Chondrocyte (in vitro differentiated cells): ENCODE results near the gene GSK3B. TPM values are rescaled to one million over a fixed set of nuclear protein-coding genes. Genes with fewer than 3 reads are reported as not detected.

Source experiments
- DNase-seq: peaks from one replicate; pipeline ENCODE4 v3.0.0; 2021; ENCODE audit warnings: mixed read lengths, low spot score
- H3K27ac Mint-ChIP-seq: one replicate; pipeline ENCODE4 v1.8.0; 2021; ENCODE audit warnings: mild to moderate bottlenecking, moderate library complexity, mixed read lengths; ENCODE audit not compliant: unreplicated experiment
- H3K27me3 Mint-ChIP-seq: 2 replicates; pipeline ENCODE4 v1.8.0; 2021; ENCODE audit warnings: low read depth, mixed read lengths
- H3K36me3 Mint-ChIP-seq: 2 replicates; pipeline ENCODE4 v1.8.0; 2021; ENCODE audit warnings: low read depth, mixed read lengths
- H3K4me1 Mint-ChIP-seq: 2 replicates; pipeline ENCODE4 v1.8.0; 2021; ENCODE audit warnings: low read depth, mild to moderate bottlenecking, mixed read lengths
- H3K4me3 Mint-ChIP-seq: one replicate; pipeline ENCODE4 v1.8.0; 2021; ENCODE audit warnings: mild to moderate bottlenecking, moderate library complexity, mixed read lengths; ENCODE audit not compliant: unreplicated experiment
- H3K9me3 Mint-ChIP-seq: 2 replicates; pipeline ENCODE4 v1.8.0; 2021; ENCODE audit warnings: low read depth, mixed read lengths
- total RNA-seq: library from RNA; stranded (reverse); gene quantifications from 3 replicates; pipeline ENCODE4 v1.2.1, GENCODE V29; 2021
- TF ChIP-seq, protein P1 (sequence below): fragments of 200-600 bp; sonication (generic); IDR thresholded peaks from 2 replicates; pipeline ENCODE4 v1.5.0; 2021; ENCODE audit warnings: antibody characterized with exemption, mild to moderate bottlenecking, moderate library complexity

Gene GSK3B
- total RNA-seq, 1 donor from 2014 or later: 73.0 TPM

DNA sequence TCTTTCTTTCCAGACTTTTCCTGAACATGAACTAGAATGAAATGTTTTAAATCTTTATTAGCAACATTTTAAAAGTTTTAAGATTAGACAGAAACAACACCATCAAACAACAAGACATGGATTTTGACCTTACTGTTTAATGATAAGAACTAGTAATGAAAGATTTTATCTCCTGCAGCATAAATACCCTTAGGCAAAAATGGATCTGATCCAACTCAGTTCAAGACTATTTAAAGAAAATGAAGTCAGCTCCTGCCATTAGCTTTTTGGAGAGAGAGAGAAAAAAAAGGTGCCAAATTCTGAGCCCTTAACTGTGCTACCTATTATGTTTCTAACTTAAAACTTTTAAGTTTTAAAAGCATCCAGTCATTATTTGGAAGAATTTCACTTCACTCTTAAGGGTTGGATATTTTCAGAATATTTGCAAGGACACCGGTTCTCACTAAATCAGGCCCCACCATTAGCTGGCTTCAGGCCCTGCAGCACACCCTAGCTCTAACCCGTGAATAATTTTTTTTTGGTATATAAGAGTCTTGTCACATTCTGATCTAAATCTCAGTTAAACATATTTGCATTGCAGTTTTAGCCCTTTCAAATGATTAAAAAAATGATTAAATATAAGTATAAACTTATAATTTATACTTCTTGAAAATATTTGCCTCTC is 252.3 kb downstream of the GSK3B start:
- no peak for DNase-seq
- Mint-ChIP-seq H3K27me3 (no peaks in the 10 kb centered on the region), H3K4me3 (no peak overlapping the region), H3K27ac (no peak overlapping the region), H3K9me3 (peaks cover 18% of the 10 kb centered on the region), H3K36me3 (peaks cover 19% of the 10 kb centered on the region), H3K4me1 (peaks cover 21% of the 10 kb centered on the region)
- TF ChIP-seq, protein P1, sequence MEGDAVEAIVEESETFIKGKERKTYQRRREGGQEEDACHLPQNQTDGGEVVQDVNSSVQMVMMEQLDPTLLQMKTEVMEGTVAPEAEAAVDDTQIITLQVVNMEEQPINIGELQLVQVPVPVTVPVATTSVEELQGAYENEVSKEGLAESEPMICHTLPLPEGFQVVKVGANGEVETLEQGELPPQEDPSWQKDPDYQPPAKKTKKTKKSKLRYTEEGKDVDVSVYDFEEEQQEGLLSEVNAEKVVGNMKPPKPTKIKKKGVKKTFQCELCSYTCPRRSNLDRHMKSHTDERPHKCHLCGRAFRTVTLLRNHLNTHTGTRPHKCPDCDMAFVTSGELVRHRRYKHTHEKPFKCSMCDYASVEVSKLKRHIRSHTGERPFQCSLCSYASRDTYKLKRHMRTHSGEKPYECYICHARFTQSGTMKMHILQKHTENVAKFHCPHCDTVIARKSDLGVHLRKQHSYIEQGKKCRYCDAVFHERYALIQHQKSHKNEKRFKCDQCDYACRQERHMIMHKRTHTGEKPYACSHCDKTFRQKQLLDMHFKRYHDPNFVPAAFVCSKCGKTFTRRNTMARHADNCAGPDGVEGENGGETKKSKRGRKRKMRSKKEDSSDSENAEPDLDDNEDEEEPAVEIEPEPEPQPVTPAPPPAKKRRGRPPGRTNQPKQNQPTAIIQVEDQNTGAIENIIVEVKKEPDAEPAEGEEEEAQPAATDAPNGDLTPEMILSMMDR: no peak

DNA sequence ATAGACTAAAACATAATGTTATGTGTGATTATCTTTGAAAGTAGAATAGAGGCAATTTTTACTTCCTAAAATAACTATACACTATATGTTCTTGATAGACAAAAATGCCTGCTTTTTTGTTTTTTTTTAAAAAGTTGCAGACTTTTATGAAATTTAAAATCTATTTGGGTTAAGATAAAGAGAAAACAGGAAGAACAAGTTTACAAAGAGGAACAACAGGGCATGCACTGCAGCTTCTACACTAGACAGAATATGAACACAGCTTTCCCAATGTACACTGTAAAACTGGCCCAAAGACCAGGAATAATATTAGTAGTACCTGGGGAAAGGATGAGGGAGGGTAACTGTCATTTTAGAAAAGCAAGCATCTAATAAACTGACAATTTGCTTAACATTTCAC is 258.7 kb downstream of the GSK3B start:
- no peak overlapping the region for H3K4me3 Mint-ChIP-seq
- H3K9me3 Mint-ChIP-seq: no peaks in the 10 kb centered on the region
- H3K36me3 Mint-ChIP-seq: peaks cover 4% of the 10 kb centered on the region
- no peak overlapping the region for H3K27ac Mint-ChIP-seq
- H3K4me1 Mint-ChIP-seq: peaks cover 26% of the 10 kb centered on the region
- TF ChIP-seq, protein P1: no peak
- DNase-seq: no peak
- H3K27me3 Mint-ChIP-seq: no peaks in the 10 kb centered on the region

DNA sequence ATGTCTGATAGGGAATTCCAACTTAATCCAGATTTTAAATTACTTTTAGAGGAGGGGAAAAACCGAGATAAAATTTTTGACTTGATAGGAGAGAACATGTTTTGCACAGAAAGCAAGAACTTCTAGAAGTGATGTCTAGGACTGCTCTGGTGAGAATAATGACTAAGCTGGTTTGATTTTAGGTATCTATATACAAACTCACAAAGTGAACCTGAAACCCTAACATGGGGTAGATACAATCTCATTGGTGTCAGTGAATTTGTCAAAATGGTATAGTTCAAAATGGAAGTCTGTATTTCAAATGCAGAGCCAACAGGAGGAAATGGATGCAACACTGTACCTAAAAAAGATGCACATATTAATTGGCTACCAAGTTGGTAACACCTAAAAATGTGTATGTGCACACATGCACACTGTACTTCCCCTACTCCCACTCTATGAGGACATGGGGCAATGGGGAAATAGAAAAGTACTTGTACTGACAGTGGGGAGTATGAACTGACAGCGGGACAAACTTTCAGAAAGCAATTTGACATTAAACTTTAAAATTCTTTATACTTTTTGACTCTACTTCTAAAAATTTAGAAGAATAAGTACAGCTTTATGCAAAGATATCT is 259.4 kb downstream of the GSK3B start:
- Mint-ChIP-seq H3K4me3 (no peak overlapping the region), H3K9me3 (no peaks in the 10 kb centered on the region), H3K4me1 (peaks cover 22% of the 10 kb centered on the region), H3K27me3 (no peaks in the 10 kb centered on the region), H3K27ac (no peak overlapping the region), H3K36me3 (peaks cover 4% of the 10 kb centered on the region)
- TF ChIP-seq, protein P1: no peak
- DNase-seq: no peak

DNA sequence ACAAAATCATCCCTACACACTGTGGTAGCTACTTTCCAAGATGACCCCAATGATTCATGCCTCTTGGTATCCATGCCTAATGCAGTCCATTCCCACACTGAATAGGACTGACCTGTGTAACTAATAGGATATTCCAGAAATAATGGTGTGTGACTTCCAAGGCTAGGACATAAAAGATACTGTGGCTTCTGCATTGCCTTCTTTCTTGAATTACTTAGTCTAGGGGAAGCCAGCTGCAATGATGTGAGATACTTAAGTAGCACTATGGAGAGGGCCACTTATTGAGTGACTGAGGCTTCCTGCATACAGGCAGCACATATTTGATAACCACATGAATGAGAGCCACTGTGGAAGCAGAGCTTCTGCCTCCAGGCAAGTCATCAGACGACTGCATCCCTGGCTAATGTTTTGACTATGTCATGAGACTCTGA is 262.3 kb downstream of the GSK3B start:
- Mint-ChIP-seq H3K36me3 (peaks cover 6% of the 10 kb centered on the region), H3K4me1 (peaks cover 33% of the 10 kb centered on the region), H3K27ac (peak overlapping the region; percentile 63), H3K27me3 (no peaks in the 10 kb centered on the region), H3K4me3 (no peak overlapping the region), H3K9me3 (no peaks in the 10 kb centered on the region)
- DNase-seq: no peak
- TF ChIP-seq, protein P1: no peak

DNA sequence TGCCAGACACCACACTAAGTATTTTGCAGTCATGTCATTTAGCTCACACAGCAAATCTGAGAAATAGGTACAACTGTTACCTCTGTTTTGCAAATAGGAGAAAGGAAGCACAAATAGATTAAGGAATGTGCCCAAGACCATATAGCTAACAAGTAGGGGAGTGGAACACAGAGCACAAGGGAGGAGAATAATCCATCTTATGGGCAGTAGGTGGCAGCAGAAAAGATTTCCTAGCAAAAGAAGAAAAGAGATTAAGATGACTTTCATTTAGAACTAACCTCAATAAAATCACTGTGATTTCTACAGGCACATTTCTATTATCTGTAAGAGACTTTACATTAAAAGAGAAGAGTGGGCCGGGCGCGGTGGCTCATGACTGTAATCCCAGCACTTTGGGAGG is 263.2 kb downstream of the GSK3B start:
- no peak overlapping the region for H3K4me3 Mint-ChIP-seq
- no peak for DNase-seq
- H3K9me3 Mint-ChIP-seq: no peaks in the 10 kb centered on the region
- H3K27ac Mint-ChIP-seq: no peak overlapping the region
- TF ChIP-seq, protein P1: peak; percentile 57
- H3K27me3 Mint-ChIP-seq: no peaks in the 10 kb centered on the region
- H3K4me1 Mint-ChIP-seq: peaks cover 38% of the 10 kb centered on the region
- H3K36me3 Mint-ChIP-seq: peaks cover 8% of the 10 kb centered on the region
